SH-SY5Y (cell line): ENCODE results near the gene KANSL1.

Source experiments
- GATA2 ChIP-seq: IDR thresholded peaks from 2 replicates; pipeline ENCODE4 v1.6.1; 2011; ENCODE audit warnings: mild to moderate bottlenecking, low read depth, low read length
- GATA3 ChIP-seq: IDR thresholded peaks from 2 replicates; pipeline ENCODE4 v1.6.1; 2011; ENCODE audit warnings: low read depth, mild to moderate bottlenecking, low read length, moderate library complexity

GRCh38 chr17:46143827-46144236 is 49.4 kb downstream of the KANSL1 start:
- TF ChIP-seq GATA2 = no peak
- no peak for TF ChIP-seq GATA3
